B cell (primary cell): ENCODE results near the gene NUBPL. TPM values are rescaled to one million over a fixed set of nuclear protein-coding genes. Genes with fewer than 3 reads are reported as not detected.

Experiments
- ATAC-seq: fragments of 200-7000 bp; cut with Tn5 transposase; one replicate; pipeline ENCODE4 v1.10.0; 2021; ENCODE audit warnings: low read depth, mild to moderate bottlenecking, moderate number of reproducible peaks, moderate library complexity
- CTCF ChIA-PET: fragments of 350-600 bp; sonication (Branson Sonifier 250); formaldehyde crosslinking; loops from one replicate; lab custom pipeline; 2021; ENCODE audit warnings: antibody characterized with exemption, inconsistent platforms; lab: Charles Lee
- POLR2A ChIA-PET: fragments of 350-600 bp; sonication (Branson Sonifier 250); formaldehyde crosslinking; loops from one replicate; lab custom pipeline; 2021; ENCODE audit warnings: antibody characterized with exemption; lab: Charles Lee
- DNase-seq: peaks from one replicate; pipeline ENCODE4 v3.0.0; 2013
- H2AFZ ChIP-seq: 2 replicates; pipeline ENCODE4 v1.6.1; 2012; ENCODE audit warnings: mild to moderate bottlenecking, low read depth, low read length; ENCODE audit not compliant: insufficient read depth, poor library complexity, severe bottlenecking
- H3K27ac ChIP-seq, 2 donors: 1 replicate in 1 of 2; 2 replicates in 1 of 2; pipeline ENCODE4 v1.5.1; 2012 to 2013; ENCODE audit warnings: low read length in 2 of 2, mild to moderate bottlenecking in 2 of 2, moderate library complexity in 1 of 2
- H3K27me3 ChIP-seq, 4 experiments: fragments of 200-600 bp in 1 of 4; sonication (generic) in 1 of 4; replicated peaks in 1 of 4; 1 replicate in 2 of 4; 2 replicates in 2 of 4; pipeline versions ENCODE4 v1.6.1 to v1.7.0; 2013 to 2016; ENCODE audit warnings: low read length in 3 of 4, mild to moderate bottlenecking in 2 of 4, mixed read lengths in 1 of 4, moderate library complexity in 1 of 4; ENCODE audit not compliant: insufficient read depth in 4 of 4, control insufficient read depth in 3 of 4; ENCODE audit errors: control extremely low read depth in 1 of 4
- H3K36me3 ChIP-seq, 2 experiments: replicated peaks in 1 of 2; 1 replicate in 1 of 2; 2 replicates in 1 of 2; pipeline versions ENCODE4 v1.6.1 to v1.7.1; 2013; ENCODE audit warnings: low read length in 1 of 2; ENCODE audit not compliant: insufficient read depth in 2 of 2, control insufficient read depth in 1 of 2; ENCODE audit errors: control extremely low read depth in 1 of 2, extremely low read depth in 1 of 2
- H3K4me1 ChIP-seq, 2 donors: fragments of 200-600 bp in 1 of 2; sonication (generic) in 1 of 2; 1 replicate in 1 of 2; 2 replicates in 1 of 2; pipeline versions ENCODE4 v1.5.1 to v1.6.1; 2013 to 2017; ENCODE audit warnings: low read length in 2 of 2; ENCODE audit not compliant: control insufficient read depth in 2 of 2, insufficient read depth in 2 of 2
- H3K4me2 ChIP-seq: replicated peaks from 2 replicates; pipeline ENCODE3; 2012; ENCODE audit warnings: mild to moderate bottlenecking, low read depth, low read length; ENCODE audit not compliant: poor library complexity, severe bottlenecking
- H3K4me3 ChIP-seq, 5 experiments: fragments of 200-600 bp in 1 of 5; sonication (generic) in 1 of 5; 1 replicate in 3 of 5; 2 replicates in 2 of 5; pipeline versions ENCODE4 v1.5.1 to v1.7.0; 2011 to 2016; ENCODE audit warnings: low read length in 4 of 5, mild to moderate bottlenecking in 4 of 5, low read depth in 2 of 5, control low read depth in 1 of 5, moderate library complexity in 1 of 5; ENCODE audit not compliant: insufficient read depth in 1 of 5; ENCODE audit errors: control extremely low read depth in 1 of 5, extremely low read depth in 1 of 5
- H3K79me2 ChIP-seq: fragments of 200-600 bp; sonication (generic); one replicate; pipeline ENCODE4 v1.6.0; 2016; ENCODE audit warnings: low read length; ENCODE audit not compliant: control insufficient read depth, insufficient read depth
- H3K9ac ChIP-seq: fragments of 200-600 bp; sonication (generic); 2 replicates; pipeline ENCODE4 v1.6.1; 2017; ENCODE audit warnings: mild to moderate bottlenecking, low read length, moderate library complexity
- H3K9me3 ChIP-seq, 3 donors: one replicate each; pipeline versions ENCODE4 v1.6.1 to v1.7.1; 2013; ENCODE audit warnings: low read length in 2 of 3; ENCODE audit not compliant: control insufficient read depth in 2 of 3, insufficient read depth in 1 of 3; ENCODE audit errors: control extremely low read depth in 1 of 3
- H4K20me1 ChIP-seq: 2 replicates; pipeline ENCODE4 v1.6.0; 2012; ENCODE audit warnings: mild to moderate bottlenecking, low read length; ENCODE audit not compliant: insufficient read depth, control insufficient read depth, poor library complexity, severe bottlenecking
- H3K27ac Mint-ChIP-seq: one replicate; pipeline ENCODE4 v1.8.0; 2021; ENCODE audit warnings: mixed read lengths
- H3K27me3 Mint-ChIP-seq: one replicate; pipeline ENCODE4 v1.8.0; 2021; ENCODE audit warnings: mixed read lengths
- H3K4me1 Mint-ChIP-seq: one replicate; pipeline ENCODE4 v1.8.0; 2021; ENCODE audit warnings: mixed read lengths
- H3K4me3 Mint-ChIP-seq: one replicate; pipeline ENCODE4 v1.8.0; 2021; ENCODE audit warnings: mixed read lengths
- H3K9me3 Mint-ChIP-seq: one replicate; pipeline ENCODE4 v1.8.0; 2022; ENCODE audit warnings: mixed read lengths; ENCODE audit not compliant: insufficient read depth
- CTCF ChIP-seq: fragments of 200-600 bp; IDR thresholded peaks from one replicate; pipeline ENCODE4 v1.8.0; 2022; ENCODE audit warnings: antibody characterized with exemption, mild to moderate bottlenecking
- EZH2 ChIP-seq: IDR thresholded peaks from 2 replicates; pipeline ENCODE4 v1.6.1; 2012; ENCODE audit warnings: borderline replicate concordance, low read depth, mild to moderate bottlenecking, moderate library complexity, low read length; ENCODE audit not compliant: insufficient read depth, poor library complexity, severe bottlenecking
- WGBS: methylation state at CpG from one replicate; pipeline ENCODE4 v1.1.5; 2013; ENCODE audit warnings: missing lambda C conversion rate; ENCODE audit not compliant: insufficient coverage; 5-methylcytosine and 5-hydroxymethylcytosine counted together
- intact Hi-C: fragments of 100-400 bp; cut with micrococcal nuclease; formaldehyde crosslinking; loops from one replicate; pipeline ENCODE4 v1.10.0; 2022
- polyA plus RNA-seq: library from polyadenylated mRNA; depleted of rRNA; stranded (reverse); fragments of >200 nt; gene quantifications from 2 replicates; pipeline ENCODE4 v1.2.3, GENCODE V29; 2012
- total RNA-seq, 2 donors: library from RNA; stranded (reverse); fragments of 120-200 nt in 1 of 2; gene quantifications; 1 replicate in 1 of 2; 2 replicates in 1 of 2; pipeline versions ENCODE4 v1.2.3 to v1.2.4, GENCODE V29; 2013 to 2022

Gene NUBPL
- total and polyA plus RNA-seq, 2 donors (not counting 1 experiment from before 2014, with no cell fraction given), result 1.9 to 14.2 TPM

GRCh38 chr14:31568161-31568560 is 7.0 kb downstream of the NUBPL start:
- H2AFZ ChIP-seq, result no peak overlapping the region
- ChIA-PET CTCF (no interaction called here), POLR2A (no interaction called here)
- no peaks in the 10 kb centered on the region for H3K79me2 ChIP-seq
- no peaks in the 10 kb centered on the region for H3K9me3 ChIP-seq
- Mint-ChIP-seq H3K27me3 (no peaks in the 10 kb centered on the region), H3K9me3 (no peaks in the 10 kb centered on the region), H3K4me1 (peaks cover 2% of the 10 kb centered on the region), H3K27ac (no peak overlapping the region), H3K4me3 (no peak overlapping the region)
- intact Hi-C loops, result loop anchor here (10.0 kb wide), 1 partner anchor 693 kb away; the partner anchor contains the start of gene COCH
- no peaks in the 10 kb centered on the region for H3K27me3 ChIP-seq
- ATAC-seq (no peak), DNase-seq (no peak)
- no peaks in the 10 kb centered on the region for H3K4me1 ChIP-seq
- no peak overlapping the region for H3K9ac ChIP-seq
- no peak overlapping the region for H3K4me3 ChIP-seq
- peaks cover 2 to 14% of the 10 kb centered on the region in 2 experiments for H3K36me3 ChIP-seq
- no peaks in the 10 kb centered on the region for H4K20me1 ChIP-seq
- H3K4me2 ChIP-seq, result no peak overlapping the region
- H3K27ac ChIP-seq, result no peak overlapping the region
- WGBS, result 100% methylated on average over 1 of the region's 5 CpGs
- TF ChIP-seq EZH2 (no peak), CTCF (no peak)

GRCh38 chr14:31568671-31569070 is 7.5 kb downstream of the NUBPL start:
- Mint-ChIP-seq H3K4me3 (no peak overlapping the region), H3K9me3 (no peaks in the 10 kb centered on the region), H3K4me1 (peaks cover 1% of the 10 kb centered on the region), H3K27ac (no peak overlapping the region), H3K27me3 (no peaks in the 10 kb centered on the region)
- intact Hi-C loops, result loop anchor here (10.0 kb wide), 1 partner anchor 694 kb away; the partner anchor contains the start of gene COCH
- H2AFZ ChIP-seq, result no peak overlapping the region
- H4K20me1 ChIP-seq, result no peaks in the 10 kb centered on the region
- H3K36me3 ChIP-seq, result peaks cover 2 to 14% of the 10 kb centered on the region in 2 experiments
- no peaks in the 10 kb centered on the region for H3K79me2 ChIP-seq
- ATAC-seq (no peak), DNase-seq (no peak)
- H3K9me3 ChIP-seq, result no peaks in the 10 kb centered on the region
- no peak overlapping the region for H3K9ac ChIP-seq
- no peak overlapping the region for H3K27ac ChIP-seq
- no peak overlapping the region for H3K4me3 ChIP-seq
- POLR2A ChIA-PET, result no interaction called here
- H3K27me3 ChIP-seq, result no peaks in the 10 kb centered on the region
- no peak overlapping the region for H3K4me2 ChIP-seq
- H3K4me1 ChIP-seq, result no peaks in the 10 kb centered on the region
- no CpG with 5 or more reads among the region's 1 CpG for WGBS
- CTCF ChIA-PET, result interaction anchor here (0.7 kb wide), 1 partner anchor 572 kb away, joined by 3 read pairs; no protein-coding TSS in a partner anchor
- no peak for TF ChIP-seq EZH2
- no peak for TF ChIP-seq CTCF
